ENCODE measurements around the gene HPCAL1. TPM values are rescaled to one million over a fixed set of nuclear protein-coding genes. Genes with fewer than 3 reads are reported as not detected.
"Not testable (repeated sequence)": the region's sequence is repeated elsewhere in the genome, so short reads cannot be mapped to it uniquely, and the experiment has no call there.

The HPCAL1 gene
- total and polyA plus RNA-seq, 2 experiments from 2014 or later, result 13.4 to 25.5 TPM

DNA sequence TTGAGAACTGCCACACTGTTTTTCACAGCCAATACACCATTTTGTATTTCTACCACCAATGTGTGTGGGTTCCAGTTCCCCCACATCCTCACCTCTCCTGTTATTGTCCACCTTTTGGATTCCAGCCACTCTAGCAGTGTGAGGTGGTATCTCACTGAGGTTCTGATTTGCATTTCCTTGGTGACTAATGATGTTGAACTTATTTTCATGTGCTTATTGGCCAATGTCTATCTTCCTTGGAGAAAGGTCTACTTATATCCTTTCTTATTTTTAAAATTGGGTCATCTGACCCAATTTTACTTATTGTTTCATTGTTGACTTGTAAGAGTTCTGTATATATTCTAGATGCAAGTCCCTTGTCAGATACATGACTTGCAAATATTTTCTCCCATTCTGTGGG is 9.1 kb upstream of the HPCAL1 start:
- Histone ChIP-seq H3K9me3 (ENCODE audit: low read depth) (no peaks in the 10 kb centered on the region), H3K27me3 (no peaks in the 10 kb centered on the region), H3K36me3 (no peaks in the 10 kb centered on the region), H3K4me1 (ENCODE audit: low read depth) (no peaks in the 10 kb centered on the region), H3K27ac (no peak overlapping the region), H3K4me3 (no peak overlapping the region)
- TF ChIP-seq, protein P1, sequence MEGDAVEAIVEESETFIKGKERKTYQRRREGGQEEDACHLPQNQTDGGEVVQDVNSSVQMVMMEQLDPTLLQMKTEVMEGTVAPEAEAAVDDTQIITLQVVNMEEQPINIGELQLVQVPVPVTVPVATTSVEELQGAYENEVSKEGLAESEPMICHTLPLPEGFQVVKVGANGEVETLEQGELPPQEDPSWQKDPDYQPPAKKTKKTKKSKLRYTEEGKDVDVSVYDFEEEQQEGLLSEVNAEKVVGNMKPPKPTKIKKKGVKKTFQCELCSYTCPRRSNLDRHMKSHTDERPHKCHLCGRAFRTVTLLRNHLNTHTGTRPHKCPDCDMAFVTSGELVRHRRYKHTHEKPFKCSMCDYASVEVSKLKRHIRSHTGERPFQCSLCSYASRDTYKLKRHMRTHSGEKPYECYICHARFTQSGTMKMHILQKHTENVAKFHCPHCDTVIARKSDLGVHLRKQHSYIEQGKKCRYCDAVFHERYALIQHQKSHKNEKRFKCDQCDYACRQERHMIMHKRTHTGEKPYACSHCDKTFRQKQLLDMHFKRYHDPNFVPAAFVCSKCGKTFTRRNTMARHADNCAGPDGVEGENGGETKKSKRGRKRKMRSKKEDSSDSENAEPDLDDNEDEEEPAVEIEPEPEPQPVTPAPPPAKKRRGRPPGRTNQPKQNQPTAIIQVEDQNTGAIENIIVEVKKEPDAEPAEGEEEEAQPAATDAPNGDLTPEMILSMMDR (IDR thresholded peaks at IDR 0.05; ENCODE audit: low read depth, low read length), result no peak
- DNase-seq (ENCODE audit: low read depth in 1 of 2, low spot score in 1 of 2), result no peak

DNA sequence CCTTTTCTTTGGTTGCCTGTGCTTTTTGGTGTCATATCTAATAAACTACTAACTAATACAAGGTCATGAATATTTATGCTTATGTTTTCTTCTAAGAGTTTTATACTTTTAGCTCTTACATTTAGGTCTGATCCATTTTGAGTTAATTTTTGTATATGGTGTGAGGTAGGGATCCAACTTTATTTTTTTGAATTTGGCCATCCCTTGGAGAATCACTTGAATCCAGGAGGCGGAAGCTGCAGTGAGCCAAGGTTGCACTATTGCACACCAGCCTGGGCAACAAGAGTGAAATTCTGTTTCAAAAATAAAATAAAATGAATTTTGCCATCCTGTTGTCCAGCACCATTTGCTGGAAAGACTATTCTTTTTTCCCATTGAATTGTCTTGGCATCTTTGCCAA is 8.6 kb upstream of the HPCAL1 start:
- TF ChIP-seq, protein P1 (IDR thresholded peaks at IDR 0.05; ENCODE audit: low read depth, low read length), result no peak
- no peaks in the 10 kb centered on the region for H3K36me3 ChIP-seq
- no peak overlapping the region for H3K27ac ChIP-seq
- H3K27me3 ChIP-seq, result no peaks in the 10 kb centered on the region
- no peak overlapping the region for H3K4me3 ChIP-seq
- no peaks in the 10 kb centered on the region for H3K9me3 ChIP-seq (ENCODE audit: low read depth)
- no peak for DNase-seq (ENCODE audit: low read depth in 1 of 2, low spot score in 1 of 2)
- no peaks in the 10 kb centered on the region for H3K4me1 ChIP-seq (ENCODE audit: low read depth)

DNA sequence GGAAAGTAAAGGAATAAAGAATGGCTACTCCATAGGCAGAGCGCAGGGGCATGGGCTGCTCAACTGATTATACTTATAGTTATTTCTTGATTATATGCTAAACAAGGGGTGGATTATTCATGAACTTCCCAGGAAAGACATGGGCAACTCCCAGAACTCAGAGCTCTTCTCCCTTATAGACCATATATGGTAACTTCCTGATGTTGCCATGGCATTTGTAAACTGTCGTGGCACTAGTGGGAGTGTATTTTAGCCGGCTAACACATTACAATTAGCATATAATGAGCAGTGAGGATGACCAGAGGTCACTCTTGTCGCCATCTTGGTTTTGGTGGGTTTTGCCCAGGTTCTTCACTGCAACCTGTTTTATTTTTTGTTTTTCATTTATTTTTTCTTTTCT is 7.1 kb upstream of the HPCAL1 start:
- H3K36me3 ChIP-seq; H3K27me3 ChIP-seq; DNase-seq (ENCODE audit: low read depth in 1 of 2, low spot score in 1 of 2); H3K4me1 ChIP-seq (ENCODE audit: low read depth); H3K9me3 ChIP-seq (ENCODE audit: low read depth); H3K27ac ChIP-seq; H3K4me3 ChIP-seq: not testable (repeated sequence)

DNA sequence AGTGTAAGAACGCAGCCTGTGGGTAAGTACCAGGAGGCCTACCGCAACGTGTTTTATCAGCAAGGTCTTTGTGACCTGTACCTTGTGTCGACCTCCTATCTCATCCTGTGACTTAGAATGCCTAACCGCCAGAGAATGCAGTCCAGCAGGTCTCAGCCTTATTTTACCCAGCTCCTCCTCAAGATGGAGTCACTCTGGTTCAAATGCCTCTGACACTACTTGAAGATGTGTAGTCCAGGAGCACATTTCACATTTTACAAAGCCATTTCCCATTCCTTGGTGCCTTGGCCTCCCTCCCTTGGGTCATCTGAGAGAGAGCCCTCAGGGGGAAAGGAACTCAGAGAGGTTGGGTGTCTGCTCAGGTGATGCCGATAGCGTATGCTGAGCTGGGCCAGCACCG is 6.6 kb upstream of the HPCAL1 start:
- DNase-seq (ENCODE audit: low read depth in 1 of 2, low spot score in 1 of 2), result no peak
- no peak overlapping the region for H3K4me3 ChIP-seq
- H3K27me3 ChIP-seq, result no peaks in the 10 kb centered on the region
- no peaks in the 10 kb centered on the region for H3K4me1 ChIP-seq (ENCODE audit: low read depth)
- H3K36me3 ChIP-seq, result no peaks in the 10 kb centered on the region
- no peak overlapping the region for H3K27ac ChIP-seq
- TF ChIP-seq, protein P1 (IDR thresholded peaks at IDR 0.05; ENCODE audit: low read depth, low read length), result no peak
- no peaks in the 10 kb centered on the region for H3K9me3 ChIP-seq (ENCODE audit: low read depth)

DNA sequence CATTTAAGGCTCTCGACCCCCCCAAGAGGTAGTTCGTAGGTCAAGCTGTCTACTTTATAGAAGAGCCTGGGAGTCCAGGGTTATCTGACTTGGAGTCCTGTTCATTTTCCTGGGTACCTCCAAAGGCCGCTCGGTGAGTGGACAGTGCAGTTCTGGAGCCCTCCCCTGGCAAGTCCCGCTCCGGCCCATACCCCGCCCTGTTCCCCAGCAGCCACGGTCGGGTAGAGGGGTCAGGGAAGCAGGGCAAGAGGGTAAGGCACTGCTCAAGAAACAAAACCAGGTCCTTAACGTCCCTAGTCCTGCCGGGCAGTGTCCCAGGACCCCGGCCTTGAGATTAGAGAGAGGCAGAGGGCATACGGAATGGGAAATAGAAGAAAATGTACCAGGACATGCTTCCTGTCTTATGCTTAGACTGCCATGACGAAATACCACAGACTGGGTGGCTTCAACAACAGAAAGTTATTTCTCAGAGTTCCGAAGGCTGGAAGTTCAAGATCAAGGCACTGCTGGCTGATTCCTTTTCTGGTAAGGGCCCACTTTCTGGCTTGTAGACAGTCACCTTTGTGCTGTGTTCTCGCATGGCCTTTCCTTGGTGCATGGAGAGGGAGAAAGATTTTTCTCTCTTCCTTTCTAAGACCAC is 5.4 kb upstream of the HPCAL1 start:
- TF ChIP-seq, protein P1 (IDR thresholded peaks at IDR 0.05; ENCODE audit: low read depth, low read length), result no peak
- Histone ChIP-seq H3K36me3 (no peaks in the 10 kb centered on the region), H3K27me3 (no peaks in the 10 kb centered on the region), H3K27ac (no peak overlapping the region), H3K4me1 (ENCODE audit: low read depth) (no peaks in the 10 kb centered on the region), H3K9me3 (ENCODE audit: low read depth) (no peaks in the 10 kb centered on the region), H3K4me3 (no peak overlapping the region)
- peak in 1 of 2 donors; percentile 42 for DNase-seq (ENCODE audit: low read depth in 1 of 2, low spot score in 1 of 2)

DNA sequence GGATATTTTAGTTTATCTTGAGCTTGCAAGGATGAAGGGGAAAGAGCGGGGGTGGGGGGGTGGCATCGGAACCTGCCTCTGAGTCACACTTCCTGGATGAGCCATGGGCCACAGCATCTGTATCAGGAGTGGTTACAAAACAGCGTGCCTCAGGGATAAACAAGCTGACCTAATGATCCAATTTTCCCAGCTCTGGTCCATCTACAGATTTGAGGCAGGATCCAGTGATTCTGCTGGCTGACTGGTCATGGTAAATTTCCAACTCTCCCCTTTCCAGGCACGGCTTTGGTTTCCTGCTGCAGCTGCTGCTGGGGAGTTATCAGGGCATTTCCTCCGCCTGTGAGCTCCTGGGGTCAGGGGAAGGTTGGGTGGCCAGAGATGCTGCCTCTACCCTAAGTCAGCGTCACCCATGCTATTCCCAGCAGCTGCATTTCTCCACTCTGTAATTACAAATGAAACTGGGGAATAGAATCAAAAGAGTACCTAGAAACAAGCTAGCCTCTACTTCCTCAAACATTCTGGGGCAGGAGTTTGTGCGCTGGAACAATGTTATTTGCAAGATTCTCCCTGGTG is 4.7 kb upstream of the HPCAL1 start:
- Histone ChIP-seq H3K36me3 (no peaks in the 10 kb centered on the region), H3K9me3 (ENCODE audit: low read depth) (no peaks in the 10 kb centered on the region), H3K27ac (no peak overlapping the region), H3K27me3 (peaks cover under 1% of the 10 kb centered on the region), H3K4me3 (no peak overlapping the region), H3K4me1 (ENCODE audit: low read depth) (no peaks in the 10 kb centered on the region)
- TF ChIP-seq, protein P1 (IDR thresholded peaks at IDR 0.05; ENCODE audit: low read depth, low read length), result no peak
- DNase-seq (ENCODE audit: low read depth in 1 of 2, low spot score in 1 of 2), result peak in 1 of 2 donors; percentile 92

DNA sequence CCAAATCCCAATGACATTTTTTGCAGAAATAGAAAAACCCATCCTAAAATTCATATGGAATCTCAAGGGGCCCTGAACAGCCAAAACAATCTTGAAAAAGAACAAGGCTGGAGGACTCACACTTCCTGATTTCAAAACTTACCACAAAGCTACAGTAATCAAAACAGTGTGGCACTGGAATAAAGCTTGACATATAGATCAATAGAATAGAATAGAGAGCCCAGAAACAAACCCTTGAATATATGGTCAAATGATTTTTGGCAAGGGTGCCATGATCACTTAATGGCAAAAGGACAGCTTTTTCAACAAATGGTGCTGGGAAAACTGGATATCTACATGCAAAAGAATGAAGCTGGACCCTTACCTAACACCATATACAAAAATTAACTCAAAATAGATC is 3.9 kb upstream of the HPCAL1 start:
- DNase-seq (ENCODE audit: low read depth in 1 of 2, low spot score in 1 of 2); H3K9me3 ChIP-seq (ENCODE audit: low read depth); H3K27me3 ChIP-seq; H3K4me3 ChIP-seq; H3K4me1 ChIP-seq (ENCODE audit: low read depth); H3K36me3 ChIP-seq; H3K27ac ChIP-seq: not testable (repeated sequence)
